Stimulated activated CD4-positive, alpha-beta T cell treated with anti-CD3 and anti-CD28 coated beads, Interleukin-15, amount 100 ng/mL, for 1 hour (primary cell): ENCODE data around the gene FOXRED2.
"Not testable (repeated sequence)": the region's sequence is repeated elsewhere in the genome, so short reads cannot be mapped to it uniquely, and the experiment has no call there.

Source experiments
- DNase-seq, 2 donors: peaks; one replicate each; pipeline ENCODE4 v3.0.0-alpha.2; 2020; ENCODE audit warnings: low read depth in 1 of 2, low spot score in 1 of 2

FOXRED2 gene

DNA sequence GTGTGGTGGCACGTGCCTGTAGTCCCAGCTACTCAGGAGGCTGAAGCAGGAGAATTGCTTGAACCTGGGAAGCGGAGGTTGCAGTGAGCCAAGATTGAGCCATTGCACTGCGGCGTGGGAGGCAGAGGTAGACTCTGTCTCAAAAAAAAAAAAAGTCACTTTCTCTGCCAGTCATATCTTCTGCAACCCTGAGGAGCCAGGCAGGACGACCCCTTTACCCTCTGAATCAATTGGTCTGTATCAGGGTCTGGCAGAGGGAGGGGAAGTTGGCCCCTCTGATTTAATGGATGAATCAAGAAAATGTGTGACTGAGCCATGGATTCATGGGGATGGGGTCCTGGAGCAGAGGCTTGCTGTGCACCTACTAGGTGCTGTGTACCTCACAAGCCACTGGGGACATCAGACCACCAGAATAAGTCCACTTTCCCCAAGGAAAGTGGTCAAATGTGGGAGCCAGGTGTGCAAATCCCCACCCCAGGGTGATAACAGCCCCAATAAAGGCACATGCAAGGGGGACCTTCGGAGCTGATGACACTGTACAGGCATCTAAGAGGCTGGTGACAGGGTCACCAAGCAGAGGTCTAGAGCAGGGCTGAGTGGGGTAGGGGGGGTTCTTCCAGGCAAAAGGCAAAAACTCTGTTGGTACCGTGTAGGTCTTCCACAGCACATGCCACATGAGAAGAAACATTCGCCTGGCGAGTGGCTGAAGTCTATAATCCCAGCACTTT lies 54.4 kb downstream of the FOXRED2 start:
- DNase-seq: no peak

DNA sequence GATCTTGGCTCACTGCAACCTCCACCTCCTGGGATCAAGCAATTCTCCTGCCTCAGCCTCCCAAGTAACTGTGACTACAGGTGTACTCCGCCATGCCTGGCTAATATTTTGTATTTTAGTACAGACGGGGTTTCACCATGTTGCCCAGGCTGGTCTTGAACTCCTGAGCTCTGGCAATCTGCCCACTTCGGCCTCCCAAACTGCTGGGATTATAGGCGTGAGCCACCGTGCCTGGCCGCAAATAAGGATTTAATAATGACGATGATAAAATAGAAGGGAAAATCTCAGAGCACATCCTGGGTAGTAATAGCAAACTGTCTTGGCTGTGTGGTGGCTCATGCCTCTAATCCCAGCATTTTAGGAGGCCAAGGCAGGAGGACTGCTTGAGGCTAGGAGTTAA lies 55.9 kb downstream of the FOXRED2 start:
- not testable (repeated sequence) for DNase-seq

- no peak for DNase-seq
Measured at GRCh38 chr22:36449596-36450175, 57.2 kb downstream of the FOXRED2 start.

DNA sequence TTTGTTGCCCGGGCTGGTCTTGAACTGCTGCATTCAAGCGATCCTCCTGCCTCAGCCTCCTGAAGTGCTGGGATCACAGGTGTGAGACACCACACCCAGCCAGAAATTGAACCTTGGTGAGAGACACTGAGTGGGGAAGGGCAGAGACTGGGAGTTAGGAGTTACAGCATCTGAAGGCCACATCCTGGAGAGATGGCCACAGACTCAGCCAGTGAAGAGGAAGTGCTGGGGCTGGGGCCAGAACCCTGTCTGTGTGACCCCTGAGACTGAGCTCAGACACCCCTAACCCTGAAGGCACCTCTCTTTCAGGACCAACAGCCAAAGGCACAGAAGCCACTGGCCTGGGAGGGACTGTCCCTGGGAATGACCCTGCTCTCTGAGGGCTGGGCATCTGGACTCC lies 59.2 kb downstream of the FOXRED2 start:
- no peak for DNase-seq

DNA sequence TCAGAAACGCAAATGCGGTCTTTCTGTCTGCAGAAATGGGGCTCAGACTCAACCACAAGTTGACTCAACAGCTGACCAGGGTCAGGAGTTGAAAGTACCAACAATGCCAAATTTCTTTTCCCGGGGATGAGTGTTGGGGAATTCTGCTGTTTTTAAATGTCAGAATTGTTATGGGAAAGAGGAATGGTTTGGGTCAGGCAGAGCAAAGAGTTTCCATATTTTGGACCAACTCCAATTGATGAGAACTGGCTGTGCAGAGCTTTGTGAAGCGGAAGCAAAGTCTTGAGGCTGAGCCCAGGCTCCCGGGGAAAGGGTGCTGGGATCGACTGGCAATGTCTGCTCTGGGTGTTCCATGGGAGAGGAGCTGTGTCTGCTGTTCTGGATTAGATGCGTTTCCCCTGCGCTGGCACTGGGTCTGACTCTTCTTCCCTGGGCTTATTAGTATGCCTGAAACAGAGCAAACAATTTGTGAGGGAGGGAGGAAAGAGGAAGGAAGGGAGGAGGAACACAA lies 61.6 kb downstream of the FOXRED2 start:
- no peak for DNase-seq

GRCh38 chr22:36443198-36443770 lies 63.6 kb downstream of the FOXRED2 start:
- no peak for DNase-seq

- no peak for DNase-seq
Measured at GRCh38 chr22:36442506-36443197, 64.2 kb downstream of the FOXRED2 start.

DNA sequence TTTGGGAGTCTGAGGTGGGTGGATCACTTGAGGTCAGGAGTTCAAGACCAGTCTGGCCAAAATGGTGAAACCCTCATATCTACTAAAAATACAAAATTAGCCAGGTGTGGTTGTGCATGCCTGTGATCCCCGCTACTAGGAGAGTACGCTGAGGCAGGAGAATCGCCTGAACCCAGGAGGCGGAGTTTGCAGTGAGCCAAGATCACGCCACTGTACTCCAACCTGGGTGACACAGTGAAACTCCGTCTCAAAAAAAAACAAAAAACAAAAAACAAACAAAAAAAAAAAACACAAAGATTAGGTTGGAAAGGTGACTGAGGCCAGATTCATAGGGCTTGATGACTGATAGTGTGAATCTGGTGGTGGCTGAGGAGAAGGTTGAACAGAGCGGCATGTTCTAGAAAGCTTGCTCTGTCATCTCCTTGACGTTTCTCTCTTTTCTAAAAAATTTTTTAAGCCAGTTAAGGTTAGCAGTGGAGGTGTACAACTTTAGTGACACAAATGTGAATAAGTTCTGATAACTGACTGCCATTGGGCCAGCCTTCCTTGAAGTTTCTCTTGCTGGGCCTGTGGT lies 66.3 kb downstream of the FOXRED2 start:
- no peak for DNase-seq

- DNase-seq: no peak
Measured at GRCh38 chr22:36439481-36440271, 67.2 kb downstream of the FOXRED2 start.
